Panc1 (cell line): ENCODE results near the gene KRR1. TPM values are rescaled to one million over a fixed set of nuclear protein-coding genes. Genes with fewer than 3 reads are reported as not detected.

ENCODE experiments used
- ATAC-seq: fragments of 200-7000 bp; cut with Tn5 transposase; 2 replicates; pipeline ENCODE4 v1.9.1; 2020; ENCODE audit warnings: mild to moderate bottlenecking, moderate library complexity
- BruUV-seq: library from RNA; stranded (reverse); fragments of 400-500 nt; replicated peaks from 2 replicates; lab custom pipeline; 2021; lab: Mats Ljungman, UMichigan
- CTCF ChIA-PET: fragments of 300-600 bp; sonication (Branson Sonifier 250); formaldehyde crosslinking; loops from one replicate; lab custom pipeline; 2022; ENCODE audit warnings: antibody characterized with exemption; lab: Charles Lee
- POLR2A ChIA-PET: fragments of 300-600 bp; sonication (Branson Sonifier 250); formaldehyde crosslinking; loops from one replicate; lab custom pipeline; 2022; ENCODE audit warnings: antibody characterized with exemption; lab: Charles Lee
- DNase-seq: peaks from one replicate; pipeline ENCODE4 v3.0.0-alpha.2; 2010; ENCODE audit warnings: low read depth, low spot score
- H3K27ac ChIP-seq: 2 replicates; pipeline ENCODE4 v1.5.1; 2011; ENCODE audit warnings: mild to moderate bottlenecking, low read length, inconsistent platforms
- H3K27me3 ChIP-seq: fragments of 200-500 bp; sonication (Bioruptor generic); 2 replicates; pipeline ENCODE4 v1.6.0; 2014; ENCODE audit warnings: low read length, inconsistent platforms; ENCODE audit not compliant: control insufficient read depth, insufficient read depth
- H3K36me3 ChIP-seq: fragments of 200-500 bp; sonication (Bioruptor generic); 2 replicates; pipeline ENCODE4 v1.5.1; 2014; ENCODE audit warnings: inconsistent platforms, mild to moderate bottlenecking, low read length, moderate library complexity; ENCODE audit not compliant: control insufficient read depth, insufficient read depth
- H3K4me1 ChIP-seq: 2 replicates; pipeline ENCODE4 v1.5.1; 2011; ENCODE audit warnings: inconsistent platforms, mild to moderate bottlenecking, low read length, moderate library complexity; ENCODE audit not compliant: control insufficient read depth, insufficient read depth
- H3K4me3 ChIP-seq, 2 experiments: 2 replicates each; pipeline ENCODE4 v1.5.1; 2011 to 2012; ENCODE audit warnings: low read depth in 2 of 2, low read length in 2 of 2, mild to moderate bottlenecking in 2 of 2, inconsistent platforms in 1 of 2, moderate library complexity in 1 of 2
- H3K9me3 ChIP-seq: fragments of 200-500 bp; sonication (Bioruptor generic); 2 replicates; pipeline ENCODE4 v1.5.1; 2014; ENCODE audit warnings: low read depth, mild to moderate bottlenecking, inconsistent platforms, low read length, moderate library complexity; ENCODE audit not compliant: control insufficient read depth, insufficient read depth
- POLR2AphosphoS5 ChIP-seq: IDR thresholded peaks from 2 replicates; pipeline ENCODE4 v1.6.1; 2012; ENCODE audit warnings: mild to moderate bottlenecking, low read depth, low read length, moderate library complexity
- REST ChIP-seq, 2 experiments: IDR thresholded peaks; 2 replicates each; pipeline ENCODE4 v1.6.1; 2011 to 2012; ENCODE audit warnings: low read depth in 2 of 2, control low read depth in 1 of 2, low read length in 1 of 2, mild to moderate bottlenecking in 1 of 2, moderate library complexity in 1 of 2; ENCODE audit not compliant: insufficient read depth in 1 of 2
- SIN3A ChIP-seq: IDR thresholded peaks from 2 replicates; pipeline ENCODE4 v1.6.1; 2012; ENCODE audit warnings: low read depth, mild to moderate bottlenecking, low read length, moderate library complexity, borderline replicate concordance; ENCODE audit not compliant: insufficient read depth
- TCF7L2 ChIP-seq: IDR thresholded peaks from 2 replicates; pipeline ENCODE4 v1.6.1; 2011; ENCODE audit warnings: mild to moderate bottlenecking, low read depth, low read length, inconsistent platforms
- in situ Hi-C: cut with HindIII; loops from 2 replicates; pipeline ENCODE4 v1.10.0; 2016; ENCODE audit warnings: low sequenced_read_pairs, low pct_unique_long_range_greater_than_20kb
- intact Hi-C: fragments of 100-400 bp; cut with micrococcal nuclease; formaldehyde crosslinking; loops from one replicate; pipeline ENCODE4 v1.10.0; 2022; ENCODE audit not compliant: unreplicated experiment
- total RNA-seq: library from RNA; stranded (reverse); gene quantifications from one replicate; pipeline ENCODE4 v1.2.1, GENCODE V29; 2021; ENCODE audit not compliant: unreplicated experiment
- TF ChIP-seq, protein P1 (sequence below): fragments of 450-650 bp; IDR thresholded peaks from 2 replicates; pipeline ENCODE4 v1.5.1; 2017; ENCODE audit warnings: mild to moderate bottlenecking

Gene KRR1
- total RNA-seq, 1 experiment from 2014 or later, result 161 TPM

DNA sequence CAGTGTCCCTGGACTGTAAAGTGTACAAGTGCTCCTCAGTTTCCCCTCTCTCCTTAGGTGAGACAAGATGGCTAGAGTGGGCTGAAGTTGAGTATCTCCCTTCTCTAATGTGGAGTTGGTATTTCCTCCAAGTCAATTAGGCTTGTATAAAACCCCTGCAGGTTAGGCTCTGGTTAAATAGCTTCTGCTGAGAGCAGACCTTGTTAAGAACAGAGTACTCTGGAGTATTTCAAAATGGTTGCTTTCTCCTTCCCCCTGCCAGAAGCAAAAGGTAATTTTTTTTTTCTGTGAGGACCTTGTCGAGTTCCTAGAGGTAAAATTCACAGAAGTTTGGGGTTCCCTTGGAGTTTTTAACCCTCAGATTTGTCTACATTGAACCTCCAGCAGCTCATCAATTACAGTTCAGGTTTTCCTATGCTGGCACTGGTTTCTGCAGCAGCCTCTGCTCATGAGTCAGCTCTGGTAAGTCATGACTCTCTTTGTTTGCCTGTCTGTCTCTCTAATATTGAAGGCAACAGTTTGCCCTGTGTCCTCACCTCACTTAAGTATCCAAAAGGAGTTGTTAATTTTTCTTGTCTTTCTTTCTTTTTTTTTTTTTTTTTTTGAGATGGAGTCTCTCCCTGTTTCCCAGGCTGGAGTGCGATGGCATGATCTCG, 58.6 kb downstream of the KRR1 start:
- Histone ChIP-seq H3K36me3 (no peaks in the 10 kb centered on the region), H3K27ac (peak overlapping the region; percentile 27; the same call in 1 of the 2 replicates), H3K27me3 (no peaks in the 10 kb centered on the region), H3K4me1 (no peaks in the 10 kb centered on the region), H3K9me3 (peaks cover 11% of the 10 kb centered on the region; the same call in 1 of the 2 replicates), H3K4me3 (no peak overlapping the region)
- intact Hi-C loops, result no loop called here
- CTCF ChIA-PET, result interaction anchor here (0.6 kb wide), 1 partner anchor 57 kb away, joined by 4 read pairs; no protein-coding TSS in a partner anchor
- in situ Hi-C loops, result no loop called here
- BruUV-seq, result no TSS peak
- TF ChIP-seq, protein P1, sequence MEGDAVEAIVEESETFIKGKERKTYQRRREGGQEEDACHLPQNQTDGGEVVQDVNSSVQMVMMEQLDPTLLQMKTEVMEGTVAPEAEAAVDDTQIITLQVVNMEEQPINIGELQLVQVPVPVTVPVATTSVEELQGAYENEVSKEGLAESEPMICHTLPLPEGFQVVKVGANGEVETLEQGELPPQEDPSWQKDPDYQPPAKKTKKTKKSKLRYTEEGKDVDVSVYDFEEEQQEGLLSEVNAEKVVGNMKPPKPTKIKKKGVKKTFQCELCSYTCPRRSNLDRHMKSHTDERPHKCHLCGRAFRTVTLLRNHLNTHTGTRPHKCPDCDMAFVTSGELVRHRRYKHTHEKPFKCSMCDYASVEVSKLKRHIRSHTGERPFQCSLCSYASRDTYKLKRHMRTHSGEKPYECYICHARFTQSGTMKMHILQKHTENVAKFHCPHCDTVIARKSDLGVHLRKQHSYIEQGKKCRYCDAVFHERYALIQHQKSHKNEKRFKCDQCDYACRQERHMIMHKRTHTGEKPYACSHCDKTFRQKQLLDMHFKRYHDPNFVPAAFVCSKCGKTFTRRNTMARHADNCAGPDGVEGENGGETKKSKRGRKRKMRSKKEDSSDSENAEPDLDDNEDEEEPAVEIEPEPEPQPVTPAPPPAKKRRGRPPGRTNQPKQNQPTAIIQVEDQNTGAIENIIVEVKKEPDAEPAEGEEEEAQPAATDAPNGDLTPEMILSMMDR, result no peak
- no peak for TF ChIP-seq POLR2AphosphoS5
- TF ChIP-seq REST (IDR thresholded peaks at IDR 0.05; ENCODE audit: insufficient read depth in 1 of 2, low read depth in 2 of 2, low read length in 1 of 2), result no peak
- TF ChIP-seq TCF7L2, result no peak
- no peak for TF ChIP-seq SIN3A
- DNase-seq (no peak), ATAC-seq (peak; percentile 76; the same call in 1 of the 2 replicates)
- POLR2A ChIA-PET, result interaction anchor here (0.5 to 0.9 kb wide), 2 partner anchors 11 to 62 kb away, joined by 3 to 11 read pairs; partner anchors contain the start of gene GLIPR1L2

- no peak overlapping the region for H3K27ac ChIP-seq
- H3K27me3 ChIP-seq, result no peaks in the 10 kb centered on the region
- H3K9me3 ChIP-seq, result no peaks in the 10 kb centered on the region
- intact Hi-C loops, result no loop called here
- ChIA-PET CTCF (no interaction called here), POLR2A (no interaction called here)
- no TSS peak for BruUV-seq
- no peak for TF ChIP-seq SIN3A
- no peak for TF ChIP-seq REST (IDR thresholded peaks at IDR 0.05; ENCODE audit: insufficient read depth in 1 of 2, low read depth in 2 of 2, low read length in 1 of 2)
- no peak for TF ChIP-seq POLR2AphosphoS5
- TF ChIP-seq TCF7L2, result no peak
- TF ChIP-seq, protein P1, result no peak
- in situ Hi-C loops, result no loop called here
- no peaks in the 10 kb centered on the region for H3K36me3 ChIP-seq
- no peak overlapping the region for H3K4me3 ChIP-seq
- H3K4me1 ChIP-seq, result no peaks in the 10 kb centered on the region
- DNase-seq (no peak), ATAC-seq (no peak)
Measured at GRCh38 chr12:75447691-75448393, 63.6 kb downstream of the KRR1 start.
